ENCODE data around the gene RPTOR.

DNA sequence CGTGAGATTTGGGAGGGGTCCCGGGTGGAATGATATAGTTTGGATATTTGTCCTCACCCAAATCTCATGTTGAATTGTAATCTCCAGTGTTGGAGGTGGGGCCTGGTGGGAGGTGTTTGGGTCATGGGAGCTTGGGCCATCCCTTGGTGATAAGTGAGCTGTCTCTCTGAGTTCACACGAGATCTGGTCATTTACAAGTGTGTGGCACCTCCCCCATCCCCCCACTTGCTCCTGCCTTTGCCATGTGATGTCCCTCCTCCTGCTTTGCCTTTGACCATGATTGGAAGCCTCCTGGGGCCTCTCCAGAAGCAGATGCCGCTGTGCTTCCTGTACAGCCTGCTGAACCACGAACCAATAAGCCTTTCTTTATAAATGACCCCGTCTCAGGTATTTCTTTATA lies 469.0 kb downstream of the RPTOR start:
- TF ChIP-seq POLR2A (IDR thresholded peaks at IDR 0.05; ENCODE audit: low read depth, low read length): no peak
- TF ChIP-seq POLR2AphosphoS5 (IDR thresholded peaks at IDR 0.05; ENCODE audit: low read depth, low read length): no peak
- TF ChIP-seq TAF1 (IDR thresholded peaks at IDR 0.05; ENCODE audit: low read depth, low read length): no peak

Measured in GM12891 (cell line).